HG03280 (cell line): ENCODE data around the gene CNTNAP5.

Experiments used
- ATAC-seq: cut with Tn5 transposase; IDR thresholded peaks from one replicate; pipeline ENCODE4 v1.9.1; 2021; ENCODE audit warnings: mild to moderate bottlenecking, moderate library complexity; ENCODE audit not compliant: unreplicated experiment

CNTNAP5 gene

GRCh38 chr2:124533226-124533954, 508.3 kb downstream of the CNTNAP5 start:
- no peak for ATAC-seq

DNA sequence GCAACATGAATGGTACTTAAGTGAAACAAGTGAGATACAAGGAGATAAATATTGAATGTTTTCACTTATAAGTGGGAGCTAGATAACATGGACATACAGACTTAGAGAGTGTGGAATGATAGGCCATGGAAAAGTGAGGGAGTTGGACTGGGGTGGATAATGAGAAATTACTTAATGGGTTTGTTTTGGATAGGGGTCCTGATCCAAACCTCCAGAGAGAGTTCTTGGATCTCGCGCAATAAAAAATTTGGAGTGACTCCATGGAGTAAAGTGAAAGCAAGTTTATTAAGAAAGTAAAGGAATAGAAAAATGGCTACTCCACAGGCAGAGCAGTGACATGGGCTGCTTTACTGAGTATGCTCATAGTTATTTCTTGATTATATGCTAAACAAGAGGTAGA, 508.9 kb downstream of the CNTNAP5 start:
- no peak for ATAC-seq

- ATAC-seq = no peak
Observed at GRCh38 chr2:124535816-124536215, 510.7 kb downstream of the CNTNAP5 start.

DNA sequence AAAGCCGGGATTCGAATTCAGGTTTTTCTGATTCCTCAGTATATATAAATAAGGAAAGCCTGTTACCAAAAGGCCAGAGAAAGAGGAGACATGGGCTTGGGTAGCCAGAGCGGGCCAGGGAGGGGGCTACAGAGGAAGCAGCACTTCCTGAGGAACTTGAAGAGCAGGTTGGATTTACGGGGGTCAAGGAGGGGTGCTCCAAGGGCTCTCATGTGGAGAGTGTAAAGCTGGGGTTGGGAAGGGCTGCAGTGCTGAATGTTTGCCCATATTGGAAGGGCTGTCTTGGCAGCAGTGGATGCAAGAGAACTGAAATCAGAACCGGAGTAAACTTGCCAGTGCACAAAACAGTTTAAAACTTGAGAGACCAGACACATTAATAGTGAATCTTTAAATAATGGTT, 511.5 kb downstream of the CNTNAP5 start:
- no peak for ATAC-seq

DNA sequence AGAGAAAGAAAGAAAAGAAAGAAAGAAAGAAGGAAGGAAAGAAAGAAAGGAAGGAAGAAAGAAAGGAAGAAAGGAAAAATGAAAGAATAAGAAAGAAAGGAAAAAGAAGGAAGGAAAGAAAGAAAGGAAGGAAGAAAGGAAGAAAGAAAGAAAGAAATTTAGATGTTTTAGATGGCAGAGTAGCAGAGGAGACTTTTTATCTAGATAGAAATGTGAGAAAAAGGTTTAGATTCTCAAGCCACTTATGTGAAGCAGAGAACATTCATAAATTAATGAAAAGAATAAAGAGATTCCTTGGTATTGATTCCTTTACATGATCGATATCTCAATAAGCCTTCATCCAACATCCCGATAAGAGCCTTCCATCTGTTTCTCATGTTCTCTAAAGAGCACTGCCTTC, 513.5 kb downstream of the CNTNAP5 start:
- no peak for ATAC-seq

GRCh38 chr2:124540805-124541204, 515.7 kb downstream of the CNTNAP5 start:
- no peak for ATAC-seq

- no peak for ATAC-seq
Observed at GRCh38 chr2:124542932-124543640, 518.0 kb downstream of the CNTNAP5 start.

DNA sequence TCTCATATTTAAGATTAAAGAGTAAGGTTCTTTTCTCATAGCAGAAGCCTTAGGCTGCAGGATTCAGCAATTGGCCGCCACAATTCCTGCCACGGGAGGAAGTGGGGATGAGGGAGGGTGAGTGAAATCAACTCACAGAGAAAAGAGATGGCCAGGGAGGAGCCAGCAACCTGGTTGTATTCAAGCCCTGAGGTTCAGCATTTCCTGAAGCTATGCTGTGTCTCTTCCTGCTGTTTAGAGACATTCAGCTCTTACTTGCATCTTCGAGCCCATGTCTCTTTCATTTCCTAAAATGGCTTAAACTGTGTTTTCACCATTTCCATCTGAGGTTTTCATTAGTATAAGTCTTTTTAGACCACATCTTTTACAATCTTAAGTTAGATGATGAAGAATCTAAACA, 522.6 kb downstream of the CNTNAP5 start:
- no peak for ATAC-seq

DNA sequence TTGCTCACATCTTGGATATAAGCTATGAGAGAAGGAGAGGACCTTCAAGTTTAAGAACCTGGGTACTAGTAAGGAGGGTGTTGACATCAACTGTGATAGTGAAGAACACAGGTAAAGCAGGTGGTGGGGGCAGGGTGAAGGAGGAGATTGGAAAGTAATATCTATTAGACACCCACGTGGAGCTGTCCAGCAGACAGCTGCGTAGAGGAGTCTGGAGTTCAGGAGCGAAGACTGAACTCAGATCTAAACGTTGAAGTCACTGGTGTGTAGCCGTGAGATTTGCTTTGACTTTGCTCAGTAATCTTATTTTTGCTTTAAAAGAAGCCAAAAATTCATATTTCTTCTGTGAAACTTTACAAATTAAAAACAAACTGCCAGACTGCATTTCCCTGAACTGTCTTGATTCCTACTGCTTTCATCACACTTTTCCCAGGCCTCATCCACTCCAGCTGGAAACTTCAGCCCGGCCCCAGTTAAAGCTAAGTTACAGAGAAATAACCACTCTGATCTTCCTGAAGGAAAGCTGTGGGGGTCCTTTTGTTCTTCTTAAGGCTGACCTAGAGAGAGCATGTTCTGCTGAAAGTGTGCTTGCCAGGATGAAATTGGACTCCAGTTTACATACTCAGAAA, 533.3 kb downstream of the CNTNAP5 start:
- no peak for ATAC-seq

GRCh38 chr2:124559236-124559635, 534.1 kb downstream of the CNTNAP5 start:
- ATAC-seq = no peak

DNA sequence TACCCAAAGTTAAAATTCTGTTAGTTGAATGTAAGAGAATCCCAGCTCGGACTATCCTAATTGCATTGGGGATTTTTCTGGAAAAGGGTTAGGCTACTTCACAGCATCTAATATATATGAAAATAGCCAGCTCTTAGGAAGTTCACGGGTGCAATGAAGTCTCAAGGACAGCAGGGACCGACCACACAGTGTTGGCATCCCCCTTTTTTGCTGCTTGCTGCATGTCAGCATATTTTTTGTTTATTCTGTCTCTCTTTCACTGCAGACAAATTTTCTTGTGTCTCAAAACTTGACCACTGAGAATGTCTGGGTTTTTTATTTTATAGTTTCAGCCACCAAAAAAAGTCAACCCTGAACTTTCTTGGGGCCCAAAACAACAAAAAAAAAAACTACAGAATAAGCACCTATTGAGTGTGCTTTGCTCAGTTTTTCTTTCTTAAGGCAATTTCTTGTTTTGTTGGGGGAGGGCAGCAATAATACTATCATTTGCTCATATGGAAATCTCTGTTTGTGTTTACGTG, 535.6 kb downstream of the CNTNAP5 start:
- no peak for ATAC-seq

- no peak for ATAC-seq
Observed at GRCh38 chr2:124561486-124561885, 536.4 kb downstream of the CNTNAP5 start.

DNA sequence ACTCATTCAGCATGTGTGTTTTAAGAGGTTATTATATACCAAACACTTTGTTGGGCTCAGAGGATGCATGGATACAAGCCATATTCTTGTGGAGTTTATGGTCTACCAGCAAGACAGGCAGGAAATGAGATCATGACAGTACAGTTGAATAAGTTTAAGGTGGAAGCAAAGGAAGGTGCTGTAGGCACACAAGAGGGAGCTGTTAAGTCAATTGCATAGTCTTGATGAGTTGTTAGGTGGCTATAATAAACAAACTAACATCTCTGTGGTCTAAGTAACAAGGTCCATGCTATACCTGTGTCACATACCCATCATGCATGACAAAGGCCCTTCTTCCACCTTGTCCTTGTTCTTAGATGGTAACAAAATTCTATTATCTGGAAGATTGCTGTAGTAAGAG, 538.3 kb downstream of the CNTNAP5 start:
- no peak for ATAC-seq

DNA sequence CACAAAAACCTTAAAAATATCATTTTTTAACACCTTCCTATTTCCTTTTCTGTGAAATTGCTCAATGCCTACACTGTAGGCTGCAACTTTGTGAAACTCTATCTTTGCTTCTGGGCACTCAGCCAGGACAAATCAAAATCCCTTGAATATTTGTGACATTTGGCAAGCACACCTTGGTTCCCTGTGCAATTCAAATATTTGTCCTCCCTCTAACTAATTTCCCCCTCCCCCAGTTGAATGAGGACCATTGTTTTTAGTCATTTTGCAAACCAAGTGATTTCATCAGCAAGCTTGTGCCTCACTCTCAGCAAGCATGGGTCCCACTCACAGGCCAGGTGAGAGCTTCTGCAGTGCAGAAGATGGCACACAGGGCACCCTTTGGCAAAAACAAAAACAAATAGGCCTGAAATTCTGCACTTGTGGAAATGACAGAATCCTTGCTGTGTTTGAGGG, 541.5 kb downstream of the CNTNAP5 start:
- ATAC-seq = no peak

- no peak for ATAC-seq
Observed at GRCh38 chr2:124570872-124571271, 545.8 kb downstream of the CNTNAP5 start.

DNA sequence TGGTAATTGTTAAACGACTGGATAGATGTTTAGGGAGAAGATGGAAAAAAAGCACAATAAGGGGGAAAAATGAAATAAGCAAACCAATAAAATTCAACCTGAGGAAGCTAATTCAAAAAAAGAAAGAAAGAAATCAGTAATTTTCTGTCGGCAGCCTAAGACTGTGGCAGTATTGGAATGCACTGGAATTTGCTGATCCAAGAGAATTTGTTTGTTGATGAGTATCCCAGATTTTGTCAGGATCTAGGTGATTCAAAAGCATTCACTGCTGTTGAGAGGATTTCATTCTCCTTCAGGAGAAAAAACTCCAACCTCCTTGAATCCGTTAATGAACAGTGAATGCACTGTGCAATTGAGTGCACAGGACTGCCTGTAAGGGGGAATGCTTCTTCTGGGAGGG, 546.7 kb downstream of the CNTNAP5 start:
- no peak for ATAC-seq

DNA sequence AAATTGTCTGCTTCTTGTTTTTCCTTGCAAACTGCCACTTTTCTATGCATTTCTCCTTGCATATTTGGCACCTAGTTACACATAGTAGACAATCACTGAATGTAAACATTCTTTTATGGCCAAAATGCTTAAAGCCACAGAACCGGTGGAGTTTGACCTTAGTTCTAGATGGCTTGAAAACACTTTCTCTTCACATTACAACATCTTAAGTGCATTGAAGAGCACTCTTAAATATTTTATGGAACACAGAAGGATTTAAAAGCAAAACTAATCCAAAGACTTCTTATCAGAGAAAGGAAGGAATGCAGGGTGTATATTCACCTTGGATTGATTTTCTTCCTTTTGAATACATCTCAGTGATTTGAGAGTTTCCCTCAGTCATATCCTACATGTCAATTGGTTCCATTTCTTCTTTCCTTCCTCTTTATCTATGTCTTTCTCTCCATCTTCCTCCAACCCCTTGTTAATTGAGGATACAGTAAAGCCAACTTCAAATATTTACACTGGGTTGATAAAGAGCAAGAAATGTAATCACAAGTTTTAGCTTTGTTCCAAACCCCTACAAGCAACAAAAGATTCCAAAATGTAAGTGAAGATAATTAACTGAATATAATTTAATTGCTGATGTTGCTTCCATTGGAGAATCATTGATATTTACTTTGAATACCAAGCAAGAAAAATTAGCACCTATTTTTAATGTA, 548.0 kb downstream of the CNTNAP5 start:
- no peak for ATAC-seq

GRCh38 chr2:124575497-124575896, 550.4 kb downstream of the CNTNAP5 start:
- no peak for ATAC-seq

GRCh38 chr2:124580263-124580662, 555.2 kb downstream of the CNTNAP5 start:
- ATAC-seq = no peak

DNA sequence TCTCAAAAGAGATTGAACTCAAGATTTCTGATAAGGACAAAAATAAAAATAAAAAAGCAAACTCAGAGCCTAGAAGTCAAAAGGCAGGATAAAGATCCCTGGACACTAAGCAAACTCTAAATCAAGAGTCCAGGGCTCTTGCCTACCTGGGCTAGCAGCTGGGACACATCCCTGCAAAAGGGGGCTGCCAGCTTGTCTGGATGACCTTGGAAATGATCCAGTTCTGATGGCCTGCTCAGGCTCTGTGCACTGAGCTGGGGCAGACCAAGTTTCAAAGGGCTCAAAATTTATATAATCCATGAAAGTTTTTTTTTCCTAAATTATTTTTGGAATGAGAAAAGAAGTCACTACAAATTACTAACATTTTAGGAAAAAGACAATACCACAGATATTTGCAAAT, 557.3 kb downstream of the CNTNAP5 start:
- no peak for ATAC-seq

- no peak for ATAC-seq
Observed at GRCh38 chr2:124584615-124585014, 559.5 kb downstream of the CNTNAP5 start.
